HEK293 (cell line): ENCODE measurements around the gene LRIT3.

Experiments used
- ATF2 ChIP-seq: fragments of 450-650 bp; formaldehyde crosslinking; IDR thresholded peaks from 2 replicates; pipeline ENCODE4 v1.5.1; 2016; ENCODE audit warnings: missing biosample characterization, missing genetic modification characterization, low read depth
- CTCF ChIP-seq: fragments of 450-650 bp; formaldehyde crosslinking; IDR thresholded peaks from 2 replicates; pipeline ENCODE4 v1.5.1; 2016; ENCODE audit warnings: missing biosample characterization, missing genetic modification characterization
- GLI4 ChIP-seq: fragments of 450-650 bp; formaldehyde crosslinking; IDR thresholded peaks from 2 replicates; pipeline ENCODE4 v1.5.1; 2016; ENCODE audit warnings: missing biosample characterization, missing genetic modification characterization
- SP2 ChIP-seq: fragments of 450-650 bp; formaldehyde crosslinking; IDR thresholded peaks from 2 replicates; pipeline ENCODE4 v1.5.1; 2016; ENCODE audit warnings: missing biosample characterization, missing genetic modification characterization
- ZNF23 ChIP-seq: fragments of 450-650 bp; formaldehyde crosslinking; IDR thresholded peaks from 2 replicates; pipeline ENCODE4 v1.5.1; 2016; ENCODE audit warnings: missing biosample characterization, missing genetic modification characterization, borderline replicate concordance
- ZNF26 ChIP-seq: fragments of 450-650 bp; formaldehyde crosslinking; IDR thresholded peaks from 2 replicates; pipeline ENCODE4 v1.5.1; 2016; ENCODE audit warnings: missing biosample characterization, missing genetic modification characterization
- ZNF324 ChIP-seq: fragments of 450-650 bp; formaldehyde crosslinking; IDR thresholded peaks from 2 replicates; pipeline ENCODE4 v1.5.1; 2016; ENCODE audit warnings: missing biosample characterization, missing genetic modification characterization
- ZNF48 ChIP-seq: fragments of 450-650 bp; formaldehyde crosslinking; IDR thresholded peaks from 2 replicates; pipeline ENCODE4 v1.5.1; 2016; ENCODE audit warnings: missing biosample characterization, missing genetic modification characterization
- ZNF701 ChIP-seq: fragments of 450-650 bp; formaldehyde crosslinking; IDR thresholded peaks from 2 replicates; pipeline ENCODE4 v1.5.1; 2016; ENCODE audit warnings: missing biosample characterization, missing genetic modification characterization

GRCh38 chr4:109847896-109848442 lies at the start of gene LRIT3:
- no peak for TF ChIP-seq CTCF (tag by site-specific recombination)
- no peak for TF ChIP-seq SP2 (tag by site-specific recombination)
- no peak for TF ChIP-seq ZNF23 (tag by site-specific recombination)
- no peak for TF ChIP-seq ZNF26 (tag by site-specific recombination)
- TF ChIP-seq ATF2 (tag by site-specific recombination) = no peak
- TF ChIP-seq ZNF701 (tag by site-specific recombination) = no peak
- no peak for TF ChIP-seq ZNF48 (tag by site-specific recombination)
- TF ChIP-seq GLI4 (tag by site-specific recombination) = no peak
- no peak for TF ChIP-seq ZNF324 (tag by site-specific recombination)
